ENCODE results near the gene RFX4. TPM values are rescaled to one million over a fixed set of nuclear protein-coding genes. Genes with fewer than 3 reads are reported as not detected.

Gene RFX4
- total and polyA plus RNA-seq, 2 donors = 0.05 to 0.23 TPM

GRCh38 chr12:106753526-106753925 is 170.7 kb downstream of the RFX4 start:
- no peaks in the 10 kb centered on the region for H3K27me3 ChIP-seq (ENCODE audit: control insufficient read depth in 2 of 2, insufficient read depth in 1 of 2, low read length in 1 of 2)
- WGBS = 74% methylated on average over 7 of the region's 7 CpGs
- H3K4me1 ChIP-seq (ENCODE audit: control insufficient read depth in 2 of 2, insufficient read depth in 2 of 2, low read length in 2 of 2) = peaks cover 5 to 28% of the 10 kb centered on the region in 2 donors
- DNase-seq (ENCODE audit: low read depth in 6 of 9, low spot score in 9 of 9) = peak in 6 of 9 donors; percentile 34 to 86 (median 66)
- peak overlapping the region; percentile 47 to 81 for H3K27ac ChIP-seq (ENCODE audit: low read depth in 1 of 2, low read length in 1 of 2)
- H3K9me3 ChIP-seq (ENCODE audit: control insufficient read depth in 2 of 2, insufficient read depth in 1 of 2, low read length in 1 of 2) = peaks cover 0 to 9% of the 10 kb centered on the region in 2 donors
- H3K4me3 ChIP-seq (ENCODE audit: low read length in 2 of 2) = no peak overlapping the region
- H3K36me3 ChIP-seq (ENCODE audit: control insufficient read depth in 2 of 2, insufficient read depth in 2 of 2, low read length in 1 of 2) = no peaks in the 10 kb centered on the region

- H3K27ac ChIP-seq (ENCODE audit: low read depth in 1 of 2, low read length in 1 of 2) = peak overlapping the region in 1 of 2 donors; percentile 81
- peaks cover 8 to 33% of the 10 kb centered on the region in 2 donors for H3K4me1 ChIP-seq (ENCODE audit: control insufficient read depth in 2 of 2, insufficient read depth in 2 of 2, low read length in 2 of 2)
- no peak for DNase-seq (ENCODE audit: low read depth in 6 of 9, low spot score in 9 of 9)
- peaks cover 0 to 9% of the 10 kb centered on the region in 2 donors for H3K9me3 ChIP-seq (ENCODE audit: control insufficient read depth in 2 of 2, insufficient read depth in 1 of 2, low read length in 1 of 2)
- H3K4me3 ChIP-seq (ENCODE audit: low read length in 2 of 2) = no peak overlapping the region
- no peaks in the 10 kb centered on the region for H3K27me3 ChIP-seq (ENCODE audit: control insufficient read depth in 2 of 2, insufficient read depth in 1 of 2, low read length in 1 of 2)
- H3K36me3 ChIP-seq (ENCODE audit: control insufficient read depth in 2 of 2, insufficient read depth in 2 of 2, low read length in 1 of 2) = no peaks in the 10 kb centered on the region
- WGBS = 98% methylated on average over 1 of the region's 1 CpG
These were observed 171.5 kb downstream of the RFX4 start for GRCh38 chr12:106754331-106754730.

- no peak overlapping the region for H3K27ac ChIP-seq (ENCODE audit: low read depth in 1 of 2, low read length in 1 of 2)
- no peaks in the 10 kb centered on the region for H3K36me3 ChIP-seq (ENCODE audit: control insufficient read depth in 2 of 2, insufficient read depth in 2 of 2, low read length in 1 of 2)
- H3K4me1 ChIP-seq (ENCODE audit: control insufficient read depth in 2 of 2, insufficient read depth in 2 of 2, low read length in 2 of 2) = peaks cover 25 to 50% of the 10 kb centered on the region in 2 donors
- WGBS = 96% methylated on average over 6 of the region's 6 CpGs
- no peak overlapping the region for H3K4me3 ChIP-seq (ENCODE audit: low read length in 2 of 2)
- DNase-seq (ENCODE audit: low read depth in 6 of 9, low spot score in 9 of 9) = no peak
- H3K27me3 ChIP-seq (ENCODE audit: control insufficient read depth in 2 of 2, insufficient read depth in 1 of 2, low read length in 1 of 2) = no peaks in the 10 kb centered on the region
- H3K9me3 ChIP-seq (ENCODE audit: control insufficient read depth in 2 of 2, insufficient read depth in 1 of 2, low read length in 1 of 2) = peaks cover 0 to 2% of the 10 kb centered on the region in 2 donors
These were observed 175.0 kb downstream of the RFX4 start for GRCh38 chr12:106757623-106758348.

GRCh38 chr12:106758349-106759110 is 175.7 kb downstream of the RFX4 start:
- Histone ChIP-seq H3K36me3 (ENCODE audit: control insufficient read depth in 2 of 2, insufficient read depth in 2 of 2, low read length in 1 of 2) (no peaks in the 10 kb centered on the region), H3K27ac (ENCODE audit: low read depth in 1 of 2, low read length in 1 of 2) (peak overlapping the region in 1 of 2 donors; percentile 98)
- WGBS = 98% methylated on average over 7 of the region's 7 CpGs

GRCh38 chr12:106759526-106760183 is 176.9 kb downstream of the RFX4 start:
- peaks cover 21 to 31% of the 10 kb centered on the region in 2 donors for H3K4me1 ChIP-seq (ENCODE audit: control insufficient read depth in 2 of 2, insufficient read depth in 2 of 2, low read length in 2 of 2)
- H3K27ac ChIP-seq (ENCODE audit: low read depth in 1 of 2, low read length in 1 of 2) = peak overlapping the region; percentile 95 to 98
- 84% methylated on average over 7 of the region's 7 CpGs for WGBS
- peak overlapping the region; percentile 51 to 54 for H3K4me3 ChIP-seq (ENCODE audit: low read length in 2 of 2)
- H3K27me3 ChIP-seq (ENCODE audit: control insufficient read depth in 2 of 2, insufficient read depth in 1 of 2, low read length in 1 of 2) = no peaks in the 10 kb centered on the region
- DNase-seq (ENCODE audit: low read depth in 6 of 9, low spot score in 9 of 9) = peak in 1 of 9 donors; percentile 30
- no peaks in the 10 kb centered on the region for H3K36me3 ChIP-seq (ENCODE audit: control insufficient read depth in 2 of 2, insufficient read depth in 2 of 2, low read length in 1 of 2)
- H3K9me3 ChIP-seq (ENCODE audit: control insufficient read depth in 2 of 2, insufficient read depth in 1 of 2, low read length in 1 of 2) = no peaks in the 10 kb centered on the region

More at GRCh38 chr12:106758349-106759110, 175.7 kb downstream of the RFX4 start:
- no peak overlapping the region for H3K4me3 ChIP-seq (ENCODE audit: low read length in 2 of 2)
- H3K4me1 ChIP-seq (ENCODE audit: control insufficient read depth in 2 of 2, insufficient read depth in 2 of 2, low read length in 2 of 2) = peaks cover 25 to 42% of the 10 kb centered on the region in 2 donors
- DNase-seq (ENCODE audit: low read depth in 6 of 9, low spot score in 9 of 9) = no peak
- H3K9me3 ChIP-seq (ENCODE audit: control insufficient read depth in 2 of 2, insufficient read depth in 1 of 2, low read length in 1 of 2) = no peaks in the 10 kb centered on the region
- H3K27me3 ChIP-seq (ENCODE audit: control insufficient read depth in 2 of 2, insufficient read depth in 1 of 2, low read length in 1 of 2) = no peaks in the 10 kb centered on the region

DNA sequence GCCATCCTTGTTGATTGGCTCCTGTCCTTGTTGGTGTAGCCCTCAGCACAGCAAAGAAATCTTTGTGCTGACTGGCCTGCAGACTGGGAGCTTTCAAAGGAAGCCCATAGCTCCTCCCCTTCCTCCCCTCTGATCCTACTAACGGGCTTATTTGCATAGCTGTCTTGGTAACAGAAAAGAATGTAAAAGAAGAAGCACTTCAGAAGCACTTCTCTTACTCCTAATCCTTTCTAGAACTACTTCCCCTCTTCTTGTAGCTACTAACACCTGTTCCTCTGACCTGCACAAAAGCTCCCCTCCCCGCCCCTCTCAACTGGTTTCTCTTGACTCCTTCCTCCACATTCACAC is 177.4 kb downstream of the RFX4 start:
- 5% methylated on average over 2 of the region's 2 CpGs for WGBS
- Histone ChIP-seq H3K4me1 (ENCODE audit: control insufficient read depth in 2 of 2, insufficient read depth in 2 of 2, low read length in 2 of 2) (peaks cover 21 to 31% of the 10 kb centered on the region in 2 donors), H3K4me3 (ENCODE audit: low read length in 2 of 2) (peak overlapping the region; percentile 51 to 54), H3K36me3 (ENCODE audit: control insufficient read depth in 2 of 2, insufficient read depth in 2 of 2, low read length in 1 of 2) (no peaks in the 10 kb centered on the region), H3K27me3 (ENCODE audit: control insufficient read depth in 2 of 2, insufficient read depth in 1 of 2, low read length in 1 of 2) (no peaks in the 10 kb centered on the region), H3K9me3 (ENCODE audit: control insufficient read depth in 2 of 2, insufficient read depth in 1 of 2, low read length in 1 of 2) (no peaks in the 10 kb centered on the region), H3K27ac (ENCODE audit: low read depth in 1 of 2, low read length in 1 of 2) (peak overlapping the region; percentile 95 to 98)
- DNase-seq (ENCODE audit: low read depth in 6 of 9, low spot score in 9 of 9) = peak; percentile 64 to 94 (median 85)

GRCh38 chr12:106764220-106764619 is 181.4 kb downstream of the RFX4 start:
- H3K27ac ChIP-seq (ENCODE audit: low read depth in 1 of 2, low read length in 1 of 2) = no peak overlapping the region
- no peak for DNase-seq (ENCODE audit: low read depth in 6 of 9, low spot score in 9 of 9)
- no peaks in the 10 kb centered on the region for H3K9me3 ChIP-seq (ENCODE audit: control insufficient read depth in 2 of 2, insufficient read depth in 1 of 2, low read length in 1 of 2)
- H3K4me1 ChIP-seq (ENCODE audit: control insufficient read depth in 2 of 2, insufficient read depth in 2 of 2, low read length in 2 of 2) = peaks cover 22 to 32% of the 10 kb centered on the region in 2 donors
- no peak overlapping the region for H3K4me3 ChIP-seq (ENCODE audit: low read length in 2 of 2)
- H3K36me3 ChIP-seq (ENCODE audit: control insufficient read depth in 2 of 2, insufficient read depth in 2 of 2, low read length in 1 of 2) = no peaks in the 10 kb centered on the region
- peaks cover 2 to 16% of the 10 kb centered on the region in 2 donors for H3K27me3 ChIP-seq (ENCODE audit: control insufficient read depth in 2 of 2, insufficient read depth in 1 of 2, low read length in 1 of 2)

DNA sequence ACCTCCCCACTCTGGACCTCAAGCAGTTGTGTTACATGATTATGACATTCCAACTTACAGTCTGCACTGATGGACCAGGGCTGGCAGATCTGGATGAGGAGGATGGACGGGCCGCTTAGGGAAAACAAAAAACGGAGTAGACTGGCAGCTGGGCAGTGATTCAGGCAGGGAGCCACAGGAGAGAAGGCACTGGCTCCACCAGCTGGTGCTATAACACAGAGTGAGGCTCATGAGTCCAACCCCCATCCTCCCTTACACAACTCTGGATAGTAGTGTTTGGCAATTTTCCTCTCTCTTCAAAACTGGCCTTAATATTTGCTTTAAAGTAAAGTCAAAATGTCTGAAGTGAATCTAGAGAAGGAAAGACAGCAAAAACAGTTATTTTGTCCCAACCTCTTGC is 181.9 kb downstream of the RFX4 start:
- no peak for DNase-seq (ENCODE audit: low read depth in 6 of 9, low spot score in 9 of 9)
- Histone ChIP-seq H3K4me1 (ENCODE audit: control insufficient read depth in 2 of 2, insufficient read depth in 2 of 2, low read length in 2 of 2) (peaks cover 18 to 26% of the 10 kb centered on the region in 2 donors), H3K27ac (ENCODE audit: low read depth in 1 of 2, low read length in 1 of 2) (no peak overlapping the region), H3K27me3 (ENCODE audit: control insufficient read depth in 2 of 2, insufficient read depth in 1 of 2, low read length in 1 of 2) (peaks cover 2 to 20% of the 10 kb centered on the region in 2 donors), H3K36me3 (ENCODE audit: control insufficient read depth in 2 of 2, insufficient read depth in 2 of 2, low read length in 1 of 2) (no peaks in the 10 kb centered on the region), H3K4me3 (ENCODE audit: low read length in 2 of 2) (no peak overlapping the region), H3K9me3 (ENCODE audit: control insufficient read depth in 2 of 2, insufficient read depth in 1 of 2, low read length in 1 of 2) (no peaks in the 10 kb centered on the region)
- 97% methylated on average over 3 of the region's 3 CpGs for WGBS

- Histone ChIP-seq H3K36me3 (ENCODE audit: control insufficient read depth in 2 of 2, insufficient read depth in 2 of 2, low read length in 1 of 2) (no peaks in the 10 kb centered on the region), H3K4me1 (ENCODE audit: control insufficient read depth in 2 of 2, insufficient read depth in 2 of 2, low read length in 2 of 2) (peaks cover 5 to 11% of the 10 kb centered on the region in 2 donors), H3K27ac (ENCODE audit: low read depth in 1 of 2, low read length in 1 of 2) (no peak overlapping the region), H3K4me3 (ENCODE audit: low read length in 2 of 2) (no peak overlapping the region), H3K9me3 (ENCODE audit: control insufficient read depth in 2 of 2, insufficient read depth in 1 of 2, low read length in 1 of 2) (no peaks in the 10 kb centered on the region), H3K27me3 (ENCODE audit: control insufficient read depth in 2 of 2, insufficient read depth in 1 of 2, low read length in 1 of 2) (peaks cover 2 to 20% of the 10 kb centered on the region in 2 donors)
- DNase-seq (ENCODE audit: low read depth in 6 of 9, low spot score in 9 of 9) = no peak
- 90% methylated on average over 8 of the region's 8 CpGs for WGBS
These were observed 183.6 kb downstream of the RFX4 start for GRCh38 chr12:106766393-106766826.
